GM06990 (cell line): ENCODE measurements around the gene OLFML2A.
A peak's percentile ranks its signal among the peaks of the same experiment; 100 is the strongest.
"Not testable (repeated sequence)": the region's sequence is repeated elsewhere in the genome, so short reads cannot be mapped to it uniquely, and the experiment has no call there.

Experiments
- DNase-seq: peaks from one replicate; pipeline ENCODE4 v3.0.0-alpha.2; 2011; ENCODE audit not compliant: insufficient read length; ENCODE audit errors: extremely low read depth
- H3K27me3 ChIP-seq: replicated peaks from 2 replicates; pipeline ENCODE4 v1.6.0; 2011; ENCODE audit warnings: low read length; ENCODE audit not compliant: control insufficient read depth, insufficient read depth
- H3K36me3 ChIP-seq: 2 replicates; pipeline ENCODE4 v1.5.1; 2011; ENCODE audit warnings: low read length; ENCODE audit not compliant: control insufficient read depth, insufficient read depth
- H3K4me3 ChIP-seq: replicated peaks from 2 replicates; pipeline ENCODE4 v1.5.1; 2011; ENCODE audit warnings: low read depth, mild to moderate bottlenecking, control low read depth, low read length
- CTCF ChIP-seq: IDR thresholded peaks from 2 replicates; pipeline ENCODE4 v1.5.1; 2011; ENCODE audit warnings: low read length, control low read depth, mild to moderate bottlenecking, inconsistent platforms; ENCODE audit not compliant: insufficient read depth, poor library complexity, severe bottlenecking

Gene OLFML2A

GRCh38 chr9:124776954-124777648 lies at the start of gene OLFML2A:
OLFML2A (plus strand) TSS chr9:124777133; CDS start chr9:124777271, 138 bp downstream.
- DNase-seq = peak; percentile 46
- no peaks in the 10 kb centered on the region for H3K36me3 ChIP-seq
- H3K27me3 ChIP-seq = no peaks in the 10 kb centered on the region; the same call in 1 of the 2 replicates
- H3K4me3 ChIP-seq = peak within 1 kb of the TSS; percentile 54
- TF ChIP-seq CTCF = no peak

DNA sequence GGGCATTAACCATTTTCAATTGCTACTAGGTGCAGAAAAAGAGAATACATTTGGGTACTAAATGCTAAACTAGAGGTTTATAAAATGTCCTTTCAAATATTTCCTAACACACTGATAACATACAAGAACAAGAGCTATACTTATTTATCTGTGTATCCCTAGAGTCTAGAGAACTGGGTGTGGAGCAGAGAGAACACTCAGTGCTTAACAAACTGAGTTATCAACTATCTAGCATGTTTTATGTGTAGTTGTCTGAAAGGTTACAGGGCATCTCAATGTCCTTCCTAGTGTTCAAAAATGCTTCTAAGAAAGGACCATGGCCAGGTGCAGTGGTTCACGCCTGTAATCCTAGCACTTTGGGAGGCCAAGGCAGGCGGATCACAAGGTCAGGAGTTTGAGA lies 46.2 kb upstream of the OLFML2A start:
- Histone ChIP-seq H3K36me3 (no peaks in the 10 kb centered on the region), H3K27me3 (no peaks in the 10 kb centered on the region), H3K4me3 (no peak overlapping the region)
- DNase-seq = no peak
- TF ChIP-seq CTCF = no peak

DNA sequence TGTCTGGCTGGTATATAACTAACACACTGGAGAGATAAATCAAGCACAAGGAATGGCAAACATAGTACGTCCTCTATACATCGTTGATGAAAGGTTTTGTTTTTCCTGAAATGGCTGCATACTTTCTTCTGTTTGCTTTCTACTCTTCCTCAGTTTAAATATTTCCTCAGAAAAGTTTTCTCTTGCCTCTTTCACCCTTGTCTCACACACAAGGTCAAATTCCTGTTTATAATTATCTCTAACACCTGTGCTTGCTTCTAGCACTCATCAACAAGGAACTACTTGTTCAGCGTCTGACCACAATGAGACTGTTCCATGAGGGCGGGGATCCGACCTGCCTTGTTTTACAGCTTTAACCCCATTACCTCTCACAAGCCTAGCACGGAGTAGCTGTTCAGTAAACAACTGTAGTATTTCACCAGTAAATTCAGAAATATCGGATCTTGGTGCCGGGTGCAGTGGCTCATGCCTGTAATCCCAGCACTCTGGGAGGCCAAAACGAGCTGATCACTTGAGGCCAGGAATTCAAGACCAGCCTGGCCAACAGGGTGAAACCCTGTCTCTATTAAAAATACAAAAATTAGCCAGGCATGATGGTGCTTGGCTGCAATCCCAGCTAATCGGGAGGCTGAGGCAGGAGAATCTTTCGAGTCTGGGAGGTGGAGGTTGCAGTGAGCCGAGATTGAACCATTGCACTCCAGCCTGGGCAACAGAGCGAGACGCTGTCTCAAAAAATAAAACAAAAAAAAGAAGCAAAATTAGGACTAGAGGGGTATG lies 42.8 kb upstream of the OLFML2A start:
- Histone ChIP-seq H3K27me3 (no peaks in the 10 kb centered on the region), H3K4me3 (no peak overlapping the region), H3K36me3 (no peaks in the 10 kb centered on the region)
- no peak for DNase-seq
- no peak for TF ChIP-seq CTCF

DNA sequence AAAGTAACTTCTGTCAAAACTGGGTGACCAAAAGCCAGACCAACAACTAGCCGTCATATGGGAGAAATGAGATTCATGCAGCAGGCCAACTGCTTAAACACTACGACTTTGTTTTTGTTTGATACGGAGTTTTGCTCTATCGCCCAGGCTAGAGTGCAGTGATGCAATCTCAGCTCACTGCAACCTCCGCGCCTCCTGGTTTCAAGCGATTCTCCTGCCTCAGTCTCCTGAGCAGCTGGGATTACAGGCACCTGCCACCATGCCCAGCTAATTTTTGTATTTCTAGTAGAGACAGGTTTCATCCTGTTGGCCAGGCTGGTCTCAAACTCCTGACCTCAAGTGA lies 42.2 kb upstream of the OLFML2A start:
- H3K27me3 ChIP-seq, H3K36me3 ChIP-seq, DNase-seq, H3K4me3 ChIP-seq: not testable (repeated sequence)

GRCh38 chr9:124735121-124735520 lies 41.8 kb upstream of the OLFML2A start:
- H3K27me3 ChIP-seq = no peaks in the 10 kb centered on the region
- no peaks in the 10 kb centered on the region; the same call in 1 of the 2 replicates for H3K36me3 ChIP-seq
- no peak for DNase-seq
- no peak for TF ChIP-seq CTCF
- H3K4me3 ChIP-seq = no peak overlapping the region

GRCh38 chr9:124738075-124738474 lies 38.9 kb upstream of the OLFML2A start:
- H3K27me3 ChIP-seq, DNase-seq, H3K36me3 ChIP-seq, H3K4me3 ChIP-seq: not testable (repeated sequence)
